ENCODE measurements around the gene KCNB1.
A peak's percentile ranks its signal among the peaks of the same experiment; 100 is the strongest.
"Not testable (repeated sequence)": the region's sequence is repeated elsewhere in the genome, so short reads cannot be mapped to it uniquely, and the experiment has no call there.

Gene KCNB1

DNA sequence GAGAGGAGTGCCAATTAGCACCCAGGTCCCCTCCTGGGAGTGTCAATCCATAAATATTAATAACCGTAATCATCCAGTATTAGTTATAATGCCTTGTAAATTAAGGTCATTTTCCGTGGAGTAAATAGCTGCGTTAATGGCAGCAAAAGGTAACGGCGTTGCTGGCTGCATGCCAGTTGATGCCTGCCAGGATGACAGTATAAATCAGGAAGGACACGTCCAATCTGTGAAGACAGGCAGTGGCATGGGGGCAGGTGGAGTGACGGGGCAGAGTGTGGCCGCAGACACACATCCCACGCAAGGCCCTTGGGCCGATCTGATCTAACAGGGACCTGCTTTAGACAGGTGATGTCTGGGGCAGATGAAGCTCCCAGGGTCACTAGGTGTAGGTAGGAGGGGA is 49.1 kb downstream of the KCNB1 start:
- DNase-seq (ENCODE audit: low read depth) = no peak

DNA sequence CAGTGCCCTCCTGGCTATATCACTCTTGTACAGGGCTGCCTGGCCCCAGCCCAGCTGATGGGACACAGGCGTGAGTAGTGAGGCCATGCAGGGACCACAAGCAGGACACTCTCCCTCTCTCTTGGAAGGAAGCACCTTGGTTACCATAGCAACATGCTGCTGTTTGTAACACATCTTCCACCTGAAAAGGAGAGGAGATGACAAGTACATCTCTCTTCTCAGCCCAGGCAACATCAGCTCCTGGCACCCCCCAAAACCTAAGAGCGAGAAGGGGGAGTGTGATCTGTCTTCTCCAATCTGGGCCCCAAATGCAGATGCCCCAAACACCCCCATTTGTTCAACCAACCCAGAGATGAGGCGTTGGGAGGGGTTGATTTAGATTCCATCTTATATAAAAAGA is 49.9 kb downstream of the KCNB1 start:
- DNase-seq (ENCODE audit: low read depth) = no peak

DNA sequence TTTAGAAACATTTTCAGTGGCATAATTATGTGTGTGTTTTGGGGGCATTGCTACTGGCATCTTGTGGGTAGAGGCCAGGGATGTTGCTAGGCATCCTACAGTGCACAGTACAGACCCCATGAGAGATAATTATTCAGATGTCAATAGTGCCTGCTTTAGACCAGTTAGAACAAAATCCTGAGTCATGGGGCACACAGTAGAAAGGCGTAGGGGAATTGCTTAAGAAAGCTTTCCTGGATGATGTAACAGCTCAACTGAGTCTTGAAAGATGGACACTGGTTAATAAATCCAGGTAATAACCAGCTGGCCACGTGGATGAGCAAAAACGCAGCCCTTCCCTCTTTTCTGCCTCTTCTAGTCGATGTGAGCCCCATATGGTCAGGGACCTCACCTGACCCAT is 51.1 kb downstream of the KCNB1 start:
- peak; percentile 22 for DNase-seq (ENCODE audit: low read depth)

DNA sequence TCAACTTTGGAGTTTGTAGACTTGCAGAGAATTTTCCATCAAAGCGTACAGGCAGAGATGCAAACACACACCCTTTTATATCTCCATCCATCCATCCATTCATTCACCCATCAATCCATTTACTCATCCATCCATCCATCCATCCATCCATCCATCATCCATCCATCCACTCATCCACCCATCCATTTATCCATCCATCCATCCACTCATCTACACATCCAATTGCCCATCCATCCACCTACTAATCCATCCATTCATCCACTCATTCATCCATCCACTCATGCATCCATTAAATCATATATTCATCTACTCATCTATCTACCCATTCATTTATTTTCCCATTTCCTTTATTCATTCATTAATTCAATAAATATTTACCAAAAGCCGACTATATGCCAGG is 52.1 kb downstream of the KCNB1 start:
- no peak for DNase-seq (ENCODE audit: low read depth)

GRCh38 chr20:49427751-49428518 is 54.5 kb downstream of the KCNB1 start:
- DNase-seq (ENCODE audit: low read depth) = no peak

DNA sequence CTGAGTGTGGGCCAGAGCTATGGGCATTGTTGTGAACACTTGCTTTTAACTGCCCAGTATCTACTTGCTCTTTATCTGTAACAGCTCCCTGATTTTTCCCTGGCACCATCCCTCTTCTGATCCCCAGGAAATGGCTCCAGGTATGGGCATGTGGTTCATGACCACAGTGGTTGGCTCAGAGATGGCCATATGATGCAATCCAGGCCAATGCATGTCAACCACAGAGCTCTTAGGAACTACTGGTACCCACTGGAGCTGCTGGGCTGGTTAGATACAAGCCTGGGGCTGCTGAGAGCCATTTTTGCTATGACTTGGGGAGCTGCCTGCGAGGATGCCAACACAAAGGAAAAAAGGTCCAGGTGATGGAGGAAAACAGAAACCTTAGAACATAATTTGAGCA is 55.6 kb downstream of the KCNB1 start:
- DNase-seq (ENCODE audit: low read depth) = peak; percentile 45

GRCh38 chr20:49426395-49426794 is 56.1 kb downstream of the KCNB1 start:
- no peak for DNase-seq (ENCODE audit: low read depth)

DNA sequence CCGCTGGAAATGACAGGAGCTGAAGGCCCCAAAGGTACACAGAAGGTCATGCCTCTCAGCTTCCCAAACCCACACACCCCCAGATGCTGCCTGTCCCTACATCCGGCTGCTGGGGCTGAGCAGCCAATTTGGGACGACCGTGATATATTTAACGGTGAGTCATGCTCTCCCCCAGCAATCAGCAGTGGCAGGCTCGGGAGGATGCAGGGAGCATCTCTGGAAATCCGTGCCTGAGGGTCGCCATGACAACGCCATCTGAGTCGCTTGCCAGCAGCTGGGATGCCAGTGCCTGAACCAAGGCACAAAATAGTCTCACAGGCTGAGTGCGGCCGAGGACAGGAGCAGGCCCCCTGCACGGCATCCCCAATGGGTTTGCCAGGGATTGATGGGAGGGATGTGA is 57.9 kb downstream of the KCNB1 start:
- DNase-seq (ENCODE audit: low read depth) = no peak

GRCh38 chr20:49422161-49422560 is 60.3 kb downstream of the KCNB1 start:
- DNase-seq (ENCODE audit: low read depth) = no peak

DNA sequence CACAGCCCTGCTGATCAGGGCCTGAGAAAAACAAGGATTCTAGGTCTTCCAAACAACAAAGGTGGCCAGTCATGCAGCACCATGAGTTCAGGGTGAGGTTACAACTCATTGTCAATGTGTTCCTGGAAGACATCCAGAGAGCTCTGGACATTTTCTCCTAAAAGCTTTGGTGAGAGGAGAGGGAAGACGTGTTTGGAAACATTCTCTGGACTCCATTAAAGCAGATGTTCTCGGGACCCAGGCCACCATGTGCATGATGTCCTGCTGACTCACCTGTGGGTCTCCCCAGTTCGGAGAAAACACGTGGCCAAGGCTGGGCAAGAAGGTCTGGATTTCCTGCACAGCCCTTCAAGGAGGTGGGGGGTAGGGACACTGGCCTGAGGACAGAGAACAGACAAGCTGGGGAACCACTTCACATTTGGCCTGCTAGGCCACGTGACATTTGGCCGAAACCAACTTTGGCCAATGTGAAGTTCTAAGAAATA is 61.6 kb downstream of the KCNB1 start:
- DNase-seq (ENCODE audit: low read depth) = peak; percentile 15

DNA sequence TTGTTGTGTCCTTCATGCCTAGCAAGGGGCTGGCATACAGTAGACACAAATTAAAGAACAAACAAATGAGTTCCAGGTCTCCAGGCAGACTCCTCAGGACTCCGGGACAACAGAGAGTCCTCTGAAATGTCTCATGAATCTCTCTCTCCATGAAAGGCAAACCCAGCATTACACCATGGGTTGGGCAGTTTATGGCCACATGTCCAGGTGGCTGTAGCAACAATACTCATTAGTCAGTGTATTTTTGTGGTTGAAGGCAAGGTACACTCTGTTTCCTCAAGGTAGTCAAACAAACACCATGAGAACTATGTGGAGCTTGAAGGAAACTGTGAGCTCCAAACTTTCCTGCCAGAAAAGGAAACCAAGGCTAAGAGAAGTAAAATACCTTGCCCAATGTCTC is 62.2 kb downstream of the KCNB1 start:
- DNase-seq (ENCODE audit: low read depth) = peak; percentile 19

DNA sequence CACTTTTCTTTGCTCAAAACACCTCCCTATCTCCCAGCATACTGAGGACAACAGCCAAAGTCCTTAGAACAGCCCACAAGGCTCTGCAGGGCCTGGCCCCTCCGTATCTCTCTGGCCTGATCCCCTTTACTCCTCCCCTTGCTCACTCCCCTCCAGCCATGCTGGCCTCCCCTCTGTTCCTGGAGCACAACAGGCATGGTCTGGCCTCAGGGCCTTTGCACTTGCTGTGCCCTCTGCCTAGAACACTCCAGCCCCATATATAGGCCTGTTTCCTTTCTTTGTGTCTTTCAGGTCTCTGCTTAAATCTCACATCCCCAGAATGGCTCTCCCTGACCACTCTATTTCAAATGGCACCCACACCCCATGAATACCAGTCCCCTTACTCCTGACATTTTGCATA is 62.7 kb downstream of the KCNB1 start:
- DNase-seq (ENCODE audit: low read depth) = no peak

GRCh38 chr20:49418809-49419208 is 63.7 kb downstream of the KCNB1 start:
- peak; percentile 12 for DNase-seq (ENCODE audit: low read depth)

DNA sequence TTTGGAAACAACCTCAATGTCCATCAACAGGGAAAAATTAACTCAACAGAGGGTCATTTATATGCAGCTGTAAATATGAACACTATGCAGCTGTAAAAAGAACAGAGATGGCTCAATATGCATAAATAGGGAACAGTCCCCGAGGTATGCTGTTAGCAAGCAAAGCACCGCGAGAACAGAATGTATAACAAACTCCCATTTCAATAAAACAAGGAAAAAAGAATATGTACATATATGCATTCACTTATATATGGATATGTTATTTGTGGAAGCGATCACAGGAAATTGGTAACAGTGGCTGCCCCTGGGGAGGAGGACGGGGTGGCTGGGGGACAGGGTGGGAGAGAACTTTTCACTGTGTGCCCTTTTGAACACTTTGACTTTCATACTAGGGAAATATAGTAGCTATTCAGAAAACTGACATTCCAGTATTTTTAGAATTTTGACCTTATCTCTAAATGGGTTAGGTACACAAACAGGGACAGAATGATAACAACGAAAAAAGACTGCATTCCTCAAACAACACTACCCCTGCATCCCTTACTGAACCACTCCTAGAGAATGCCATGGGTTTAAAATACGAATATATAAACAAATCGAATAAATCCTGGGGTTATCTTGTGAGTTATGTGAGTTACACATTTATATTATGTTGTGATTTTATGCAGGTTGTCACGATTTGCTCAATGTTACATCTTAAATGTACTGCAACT is 64.5 kb downstream of the KCNB1 start:
- DNase-seq (ENCODE audit: low read depth) = no peak

DNA sequence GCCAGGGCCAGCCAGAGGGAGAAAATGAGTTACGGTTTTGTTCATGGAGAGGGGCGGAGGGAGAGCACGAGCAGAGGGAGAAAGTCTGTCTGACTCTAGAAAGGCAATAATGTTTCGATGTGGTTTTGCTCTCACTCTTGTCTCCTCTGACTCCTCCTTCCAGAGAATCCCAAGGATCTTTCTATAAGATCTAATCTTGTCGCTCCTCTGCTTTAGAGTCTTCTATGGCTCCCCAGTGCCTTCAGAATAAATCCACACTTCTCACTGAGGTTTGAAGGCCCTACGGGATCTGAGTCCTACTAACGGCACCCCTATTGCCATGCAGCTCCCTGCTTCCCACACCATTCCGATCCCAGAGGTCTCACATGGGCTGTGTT is 66.8 kb downstream of the KCNB1 start:
- no peak for DNase-seq (ENCODE audit: low read depth)

DNA sequence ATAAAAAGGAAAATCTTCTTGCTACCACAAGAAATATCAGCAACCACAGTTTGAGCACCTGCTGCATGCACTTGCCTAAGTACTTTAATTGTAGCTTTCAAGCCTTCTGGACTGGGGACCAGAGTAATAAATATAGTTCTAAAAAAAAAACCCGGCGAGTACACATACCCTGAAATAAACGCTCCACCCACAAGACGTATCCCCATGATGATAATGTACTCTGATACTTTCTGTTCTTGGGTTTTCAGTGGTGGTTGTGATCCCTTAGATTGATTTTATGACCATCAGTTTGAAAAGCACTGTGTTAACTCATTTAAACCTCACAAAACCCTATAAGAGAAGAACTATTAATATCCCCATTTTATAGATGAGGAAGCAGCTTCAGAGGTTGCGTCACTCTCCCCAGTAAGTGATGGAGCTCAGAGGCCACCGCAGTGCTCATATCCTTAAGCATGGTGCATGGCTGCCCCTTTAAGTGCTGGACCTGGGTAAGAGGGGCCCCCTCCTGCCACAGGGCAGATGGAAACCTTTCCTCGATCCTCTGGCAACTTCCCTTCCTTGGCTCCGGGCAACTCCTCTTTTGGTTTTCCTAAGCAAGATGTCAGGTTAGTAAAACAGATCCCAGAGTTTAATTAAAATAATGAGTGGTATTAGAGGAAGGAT is 67.3 kb downstream of the KCNB1 start:
- no peak for DNase-seq (ENCODE audit: low read depth)

DNA sequence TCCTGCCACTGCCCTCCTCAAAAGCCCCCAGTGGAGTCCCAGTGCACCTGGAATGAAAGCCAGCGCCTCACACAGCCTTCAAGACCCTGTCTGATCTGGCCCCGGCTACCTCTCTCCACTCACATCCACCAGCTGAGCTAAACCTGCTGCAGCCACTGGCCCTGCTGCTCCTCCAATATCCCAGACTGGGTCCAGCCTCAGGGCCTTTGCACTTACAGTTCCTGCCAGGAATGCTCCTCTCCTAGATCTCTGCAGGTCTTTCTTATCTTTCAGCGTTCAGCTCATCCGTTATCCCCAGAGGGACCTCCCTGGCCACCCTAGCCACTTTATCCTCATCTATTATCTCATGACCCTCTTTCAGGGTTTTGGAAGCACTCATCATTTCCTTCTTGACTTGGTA is 68.8 kb downstream of the KCNB1 start:
- DNase-seq (ENCODE audit: low read depth) = no peak

GRCh38 chr20:49412953-49413352 is 69.5 kb downstream of the KCNB1 start:
- DNase-seq (ENCODE audit: low read depth) = no peak

DNA sequence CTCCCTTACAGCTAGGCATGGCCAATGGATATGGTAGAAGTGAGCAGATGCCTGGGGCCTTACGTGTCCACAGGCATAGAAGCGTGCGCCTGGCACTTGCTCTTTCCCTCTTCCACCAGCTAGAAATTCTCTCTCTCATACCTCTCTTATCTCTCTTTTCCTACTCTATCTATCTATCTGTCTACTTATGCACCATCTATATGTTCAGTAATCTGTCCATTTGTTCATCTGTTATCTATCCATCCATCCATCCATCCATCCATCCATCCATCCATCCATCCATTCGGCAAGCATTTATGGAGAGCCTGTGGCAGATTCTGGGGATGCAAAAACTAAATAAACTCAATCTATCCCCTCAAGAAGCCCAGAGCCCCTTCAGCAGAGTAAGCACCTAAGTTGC is 70.2 kb downstream of the KCNB1 start:
- DNase-seq (ENCODE audit: low read depth) = no peak

DNA sequence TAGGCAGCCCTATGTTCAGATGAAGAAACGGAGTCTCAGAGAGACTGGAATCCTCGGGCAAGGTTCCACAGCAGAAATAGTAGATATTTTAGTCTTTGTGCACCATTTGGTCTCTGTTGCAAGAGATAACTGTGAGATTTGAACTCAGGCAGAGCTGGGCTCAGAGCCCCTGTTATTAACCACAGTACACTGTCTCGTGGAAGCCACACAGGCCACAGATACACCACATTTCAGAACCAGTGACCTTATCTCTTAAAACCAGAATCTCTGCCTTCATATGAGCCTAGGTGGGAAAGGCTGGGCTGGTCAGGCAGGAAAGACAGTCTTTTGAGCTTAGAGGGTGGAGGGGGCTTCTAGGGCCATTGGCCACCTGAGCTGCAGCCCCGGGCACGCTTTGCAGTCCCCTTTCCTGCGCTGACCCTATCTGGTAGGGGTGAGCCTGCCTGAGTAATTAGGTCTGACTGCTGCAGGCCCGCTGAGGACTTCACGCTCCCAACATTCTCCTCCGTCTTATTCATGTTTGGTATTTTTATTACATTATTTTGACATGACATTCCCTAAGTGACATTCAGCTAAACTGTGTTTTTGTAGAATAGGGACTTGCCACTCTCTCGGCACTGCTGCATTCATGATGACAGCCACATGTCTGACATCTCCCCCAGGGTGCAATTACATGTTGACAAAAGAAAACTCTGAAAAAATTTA is 71.1 kb downstream of the KCNB1 start:
- DNase-seq (ENCODE audit: low read depth) = no peak

DNA sequence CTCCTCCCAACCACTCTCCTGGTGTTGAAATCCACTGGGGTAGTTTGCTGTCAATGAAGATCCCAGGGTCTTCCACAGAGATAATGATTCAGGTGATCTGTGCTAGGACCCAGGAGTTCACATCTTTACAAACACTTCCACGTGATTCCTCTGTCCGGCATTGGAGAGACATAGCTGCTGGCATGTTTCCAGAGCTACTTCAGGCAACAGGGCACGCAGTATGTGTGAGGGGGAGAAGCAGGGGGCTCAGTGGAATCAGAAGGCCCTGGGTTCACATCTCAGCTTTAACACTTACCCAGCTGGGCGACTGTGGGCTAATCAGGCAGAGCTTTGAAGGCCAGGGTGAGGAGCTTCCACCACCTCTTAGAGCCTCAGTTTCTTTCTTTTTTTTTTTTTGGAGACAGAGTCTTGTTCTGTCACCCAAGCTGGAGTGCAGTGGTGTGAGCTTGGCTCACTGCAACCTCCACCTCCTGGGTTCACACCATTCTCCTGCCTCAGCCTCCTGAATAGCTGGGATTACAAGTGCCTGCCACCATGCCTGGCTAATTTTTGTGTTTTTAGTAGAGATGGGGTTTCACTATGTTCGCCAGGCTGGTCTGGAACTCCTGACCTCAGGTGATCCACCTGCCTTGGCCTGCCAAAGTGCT is 72.4 kb downstream of the KCNB1 start:
- not testable (repeated sequence) for DNase-seq (ENCODE audit: low read depth)

Measured in amniotic epithelial cell (primary cell).